Activated T-cell treated with anti-CD3 and anti-CD28 coated beads, Interleukin-2, amount 50 U/mL, for 24 hours (primary cell): ENCODE results near the gene LIMK1.
"Not testable (repeated sequence)": the region's sequence is repeated elsewhere in the genome, so short reads cannot be mapped to it uniquely, and the experiment has no call there.

ENCODE experiments used
- DNase-seq: peaks from one replicate; pipeline ENCODE4 v3.0.0-alpha.2; 2020
- H3K27ac Mint-ChIP-seq: 2 replicates; pipeline ENCODE4 v1.8.0; 2020; ENCODE audit warnings: mild to moderate bottlenecking, mixed read lengths
- H3K27me3 Mint-ChIP-seq: 2 replicates; pipeline ENCODE4 v1.8.0; 2020; ENCODE audit warnings: mixed read lengths
- H3K36me3 Mint-ChIP-seq: 2 replicates; pipeline ENCODE4 v1.8.0; 2020; ENCODE audit warnings: low read depth, mixed read lengths
- H3K4me1 Mint-ChIP-seq: 2 replicates; pipeline ENCODE4 v1.8.0; 2020; ENCODE audit warnings: low read depth, mixed read lengths
- H3K4me3 Mint-ChIP-seq: 2 replicates; pipeline ENCODE4 v1.8.0; 2020; ENCODE audit warnings: mild to moderate bottlenecking, moderate library complexity, mixed read lengths
- H3K9me3 Mint-ChIP-seq: 2 replicates; pipeline ENCODE4 v1.8.0; 2020; ENCODE audit warnings: mixed read lengths

LIMK1 gene

GRCh38 chr7:74149071-74149470 is 65.5 kb downstream of the LIMK1 start:
- no peak overlapping the region for H3K27ac Mint-ChIP-seq
- peaks cover 2% of the 10 kb centered on the region for H3K9me3 Mint-ChIP-seq
- no peak overlapping the region for H3K4me3 Mint-ChIP-seq
- H3K36me3 Mint-ChIP-seq, result no peaks in the 10 kb centered on the region
- no peaks in the 10 kb centered on the region for H3K4me1 Mint-ChIP-seq
- no peak for DNase-seq
- H3K27me3 Mint-ChIP-seq, result peaks cover 2% of the 10 kb centered on the region

- H3K36me3 Mint-ChIP-seq, result no peaks in the 10 kb centered on the region
- H3K9me3 Mint-ChIP-seq, result peaks cover 2% of the 10 kb centered on the region
- no peaks in the 10 kb centered on the region for H3K4me1 Mint-ChIP-seq
- H3K27me3 Mint-ChIP-seq, result peaks cover 2% of the 10 kb centered on the region
- no peak for DNase-seq
- H3K27ac Mint-ChIP-seq, result no peak overlapping the region
- no peak overlapping the region for H3K4me3 Mint-ChIP-seq
Observed at GRCh38 chr7:74149603-74150002, 66.0 kb downstream of the LIMK1 start.

- Mint-ChIP-seq H3K36me3 (no peaks in the 10 kb centered on the region), H3K4me3 (no peak overlapping the region), H3K4me1 (no peaks in the 10 kb centered on the region), H3K27me3 (no peaks in the 10 kb centered on the region), H3K9me3 (no peaks in the 10 kb centered on the region), H3K27ac (no peak overlapping the region)
- no peak for DNase-seq
Observed at GRCh38 chr7:74153736-74154135, 70.1 kb downstream of the LIMK1 start.

- Mint-ChIP-seq H3K36me3 (no peaks in the 10 kb centered on the region), H3K4me3 (no peak overlapping the region), H3K27me3 (no peaks in the 10 kb centered on the region), H3K9me3 (no peaks in the 10 kb centered on the region), H3K4me1 (no peaks in the 10 kb centered on the region), H3K27ac (no peak overlapping the region)
- no peak for DNase-seq
Observed at GRCh38 chr7:74155810-74156395, 72.3 kb downstream of the LIMK1 start.

- H3K27me3 Mint-ChIP-seq, result no peaks in the 10 kb centered on the region
- no peak overlapping the region for H3K27ac Mint-ChIP-seq
- H3K4me3 Mint-ChIP-seq, result no peak overlapping the region
- no peak for DNase-seq
- H3K9me3 Mint-ChIP-seq, result no peaks in the 10 kb centered on the region
- no peaks in the 10 kb centered on the region for H3K36me3 Mint-ChIP-seq
- H3K4me1 Mint-ChIP-seq, result no peaks in the 10 kb centered on the region
Observed at GRCh38 chr7:74157605-74158004, 74.0 kb downstream of the LIMK1 start.

- no peaks in the 10 kb centered on the region for H3K4me1 Mint-ChIP-seq
- H3K4me3 Mint-ChIP-seq, result no peak overlapping the region
- H3K36me3 Mint-ChIP-seq, result no peaks in the 10 kb centered on the region
- DNase-seq, result no peak
- H3K27ac Mint-ChIP-seq, result no peak overlapping the region
- H3K9me3 Mint-ChIP-seq, result no peaks in the 10 kb centered on the region
- no peaks in the 10 kb centered on the region for H3K27me3 Mint-ChIP-seq
Observed at GRCh38 chr7:74164985-74165456, 81.4 kb downstream of the LIMK1 start.

- no peaks in the 10 kb centered on the region for H3K9me3 Mint-ChIP-seq
- no peaks in the 10 kb centered on the region for H3K36me3 Mint-ChIP-seq
- no peaks in the 10 kb centered on the region for H3K4me1 Mint-ChIP-seq
- no peaks in the 10 kb centered on the region for H3K27me3 Mint-ChIP-seq
- no peak overlapping the region for H3K4me3 Mint-ChIP-seq
- no peak overlapping the region for H3K27ac Mint-ChIP-seq
- no peak for DNase-seq
Observed at GRCh38 chr7:74165867-74166593, 82.4 kb downstream of the LIMK1 start.

- H3K4me3 Mint-ChIP-seq, DNase-seq, H3K36me3 Mint-ChIP-seq, H3K9me3 Mint-ChIP-seq, H3K27me3 Mint-ChIP-seq, H3K4me1 Mint-ChIP-seq, H3K27ac Mint-ChIP-seq: not testable (repeated sequence)
Observed at GRCh38 chr7:74167324-74167723, 83.7 kb downstream of the LIMK1 start.
